Neutrophil (primary cell): ENCODE measurements around the gene PCNX2.

ENCODE experiments used
- H3K27ac ChIP-seq: fragments of 200-600 bp; sonication (generic); 2 replicates; pipeline ENCODE4 v1.5.1; 2016; ENCODE audit warnings: mild to moderate bottlenecking, moderate library complexity
- H3K27me3 ChIP-seq: fragments of 200-600 bp; sonication (generic); 2 replicates; pipeline ENCODE4 v1.6.0; 2016; ENCODE audit warnings: mild to moderate bottlenecking
- H3K36me3 ChIP-seq: fragments of 200-600 bp; sonication (generic); 2 replicates; pipeline ENCODE4 v1.5.1; 2017
- H3K4me1 ChIP-seq, 2 experiments: fragments of 200-600 bp in 1 of 2; sonication (generic) in 1 of 2; 1 replicate in 1 of 2; 2 replicates in 1 of 2; pipeline versions ENCODE4 v1.5.1 to v1.6.1; 2013 to 2016; ENCODE audit warnings: low read depth in 1 of 2, low read length in 1 of 2, mild to moderate bottlenecking in 1 of 2, moderate library complexity in 1 of 2; ENCODE audit not compliant: control insufficient read depth in 1 of 2, insufficient read depth in 1 of 2
- H3K4me3 ChIP-seq, 2 experiments: fragments of 200-600 bp in 1 of 2; sonication (generic) in 1 of 2; 1 replicate in 1 of 2; 2 replicates in 1 of 2; pipeline ENCODE4 v1.5.1; 2013 to 2016; ENCODE audit warnings: low read depth in 1 of 2, low read length in 1 of 2, mild to moderate bottlenecking in 1 of 2, moderate library complexity in 1 of 2
- H3K9me3 ChIP-seq: fragments of 200-600 bp; sonication (generic); 2 replicates; pipeline ENCODE4 v1.5.1; 2016
- CTCF ChIP-seq: fragments of 200-600 bp; sonication (generic); IDR thresholded peaks from 2 replicates; pipeline ENCODE4 v1.5.1; 2016; ENCODE audit warnings: antibody characterized with exemption

The PCNX2 gene

GRCh38 chr1:233281711-233282581 lies 13.6 kb downstream of the PCNX2 start:
- no peak for TF ChIP-seq CTCF
- Histone ChIP-seq H3K4me3 (no peak overlapping the region), H3K27ac (no peak overlapping the region), H3K9me3 (no peaks in the 10 kb centered on the region), H3K27me3 (no peaks in the 10 kb centered on the region), H3K4me1 (peaks cover 0 to 7% of the 10 kb centered on the region in 2 experiments), H3K36me3 (no peaks in the 10 kb centered on the region)

- Histone ChIP-seq H3K4me3 (no peak overlapping the region), H3K9me3 (no peaks in the 10 kb centered on the region), H3K27me3 (no peaks in the 10 kb centered on the region), H3K27ac (no peak overlapping the region), H3K36me3 (no peaks in the 10 kb centered on the region), H3K4me1 (peaks cover 0 to 7% of the 10 kb centered on the region in 2 experiments)
- TF ChIP-seq CTCF, result no peak
Observed at GRCh38 chr1:233279971-233280370, 15.6 kb downstream of the PCNX2 start.

GRCh38 chr1:233278631-233279030 lies 16.9 kb downstream of the PCNX2 start:
- no peaks in the 10 kb centered on the region for H3K36me3 ChIP-seq
- H3K27ac ChIP-seq, result no peak overlapping the region
- no peaks in the 10 kb centered on the region for H3K27me3 ChIP-seq
- H3K9me3 ChIP-seq, result no peaks in the 10 kb centered on the region
- peaks cover 0 to 7% of the 10 kb centered on the region in 2 experiments for H3K4me1 ChIP-seq
- no peak for TF ChIP-seq CTCF
- H3K4me3 ChIP-seq, result no peak overlapping the region

- no peak for TF ChIP-seq CTCF
- H3K4me1 ChIP-seq, result peaks cover 0 to 7% of the 10 kb centered on the region in 2 experiments
Observed at GRCh38 chr1:233277637-233278606, 17.6 kb downstream of the PCNX2 start.

GRCh38 chr1:233269656-233270055 lies 25.9 kb downstream of the PCNX2 start:
- TF ChIP-seq CTCF, result no peak
- no peaks in the 10 kb centered on the region for H3K36me3 ChIP-seq
- no peak overlapping the region for H3K4me3 ChIP-seq

More at GRCh38 chr1:233277637-233278606, 17.6 kb downstream of the PCNX2 start:
- Histone ChIP-seq H3K27me3 (no peaks in the 10 kb centered on the region), H3K36me3 (no peaks in the 10 kb centered on the region), H3K27ac (no peak overlapping the region), H3K4me3 (no peak overlapping the region), H3K9me3 (no peaks in the 10 kb centered on the region)

More at GRCh38 chr1:233269656-233270055, 25.9 kb downstream of the PCNX2 start:
- H3K4me1 ChIP-seq, result no peaks in the 10 kb centered on the region
- no peak overlapping the region for H3K27ac ChIP-seq
- H3K9me3 ChIP-seq, result no peaks in the 10 kb centered on the region
- no peaks in the 10 kb centered on the region for H3K27me3 ChIP-seq
